Keratinocyte (primary cell): ENCODE results near the gene ANKMY2.

Experiments used
- EZH2 ChIP-seq: IDR thresholded peaks from one replicate; pipeline ENCODE4 v1.6.1; 2012; ENCODE audit warnings: inconsistent platforms, mild to moderate bottlenecking, low read length, moderate library complexity
- TF ChIP-seq, protein P1 (sequence below), 3 experiments: IDR thresholded peaks in 1 of 3; conservative IDR thresholded peaks in 1 of 3; optimal IDR thresholded peaks in 1 of 3; 2 replicates in 2 of 3; 3 replicates in 1 of 3; pipeline versions ENCODE3 to v1.5.1; 2011; ENCODE audit warnings: low read length in 3 of 3, mild to moderate bottlenecking in 3 of 3, moderate library complexity in 2 of 3, control low read depth in 1 of 3, inconsistent platforms in 1 of 3; ENCODE audit not compliant: insufficient read depth in 2 of 3; ENCODE audit errors: extremely low read depth in 1 of 3

DNA sequence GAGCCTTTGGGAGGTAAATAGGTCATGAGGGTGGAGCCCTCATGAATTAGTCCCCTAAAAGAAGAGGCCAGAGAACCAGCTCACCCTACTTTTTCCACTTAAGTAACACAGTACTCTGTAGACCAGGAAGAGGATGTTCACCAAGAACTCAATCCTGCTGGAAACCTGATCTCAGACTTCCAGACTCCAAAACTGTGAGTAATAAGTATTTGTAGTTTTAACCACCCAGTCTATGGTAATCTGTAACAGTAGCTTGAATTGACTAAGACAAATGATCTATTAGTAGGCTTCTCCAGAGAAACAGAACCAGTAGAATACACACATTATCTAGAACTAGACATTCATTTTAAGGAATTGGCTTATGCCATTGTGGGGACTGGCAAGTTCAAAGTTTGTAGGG is 51.5 kb downstream of the ANKMY2 start:
- TF ChIP-seq, protein P1, sequence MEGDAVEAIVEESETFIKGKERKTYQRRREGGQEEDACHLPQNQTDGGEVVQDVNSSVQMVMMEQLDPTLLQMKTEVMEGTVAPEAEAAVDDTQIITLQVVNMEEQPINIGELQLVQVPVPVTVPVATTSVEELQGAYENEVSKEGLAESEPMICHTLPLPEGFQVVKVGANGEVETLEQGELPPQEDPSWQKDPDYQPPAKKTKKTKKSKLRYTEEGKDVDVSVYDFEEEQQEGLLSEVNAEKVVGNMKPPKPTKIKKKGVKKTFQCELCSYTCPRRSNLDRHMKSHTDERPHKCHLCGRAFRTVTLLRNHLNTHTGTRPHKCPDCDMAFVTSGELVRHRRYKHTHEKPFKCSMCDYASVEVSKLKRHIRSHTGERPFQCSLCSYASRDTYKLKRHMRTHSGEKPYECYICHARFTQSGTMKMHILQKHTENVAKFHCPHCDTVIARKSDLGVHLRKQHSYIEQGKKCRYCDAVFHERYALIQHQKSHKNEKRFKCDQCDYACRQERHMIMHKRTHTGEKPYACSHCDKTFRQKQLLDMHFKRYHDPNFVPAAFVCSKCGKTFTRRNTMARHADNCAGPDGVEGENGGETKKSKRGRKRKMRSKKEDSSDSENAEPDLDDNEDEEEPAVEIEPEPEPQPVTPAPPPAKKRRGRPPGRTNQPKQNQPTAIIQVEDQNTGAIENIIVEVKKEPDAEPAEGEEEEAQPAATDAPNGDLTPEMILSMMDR (optimal IDR thresholded peaks at IDR 0.05 in 1 of 3, IDR thresholded peaks at IDR 0.05 in 1 of 3, conservative IDR thresholded peaks at IDR 0.05 in 1 of 3; ENCODE audit: extremely low read depth in 1 of 3, insufficient read depth in 2 of 3, low read length in 3 of 3), result no peak
- TF ChIP-seq EZH2, result no peak
